H9 (cell line): ENCODE measurements around the gene TTC39B. TPM values are rescaled to one million over a fixed set of nuclear protein-coding genes. Genes with fewer than 3 reads are reported as not detected.
A peak's percentile ranks its signal among the peaks of the same experiment; 100 is the strongest.

Source experiments
- DNase-seq: peaks from one replicate; pipeline ENCODE4 v3.0.0-alpha.2; 2017
- H2AFZ ChIP-seq: one replicate; pipeline ENCODE4 v1.6.1; 2013; ENCODE audit warnings: mild to moderate bottlenecking, low read length, control low read depth, moderate library complexity
- H2AK5ac ChIP-seq: 2 replicates; pipeline ENCODE4 v1.6.1; 2013; ENCODE audit warnings: low read length, control low read depth, mixed read lengths; ENCODE audit not compliant: insufficient read length
- H2BK120ac ChIP-seq: one replicate; pipeline ENCODE4 v1.6.1; 2013; ENCODE audit warnings: low read depth, mild to moderate bottlenecking, low read length, control low read depth, inconsistent platforms; ENCODE audit not compliant: poor library complexity, severe bottlenecking
- H2BK12ac ChIP-seq: 2 replicates; pipeline ENCODE4 v1.6.1; 2013; ENCODE audit warnings: low read length, control low read depth, mixed read lengths, low read depth; ENCODE audit not compliant: insufficient read length
- H2BK15ac ChIP-seq: 2 replicates; pipeline ENCODE4 v1.6.1; 2013; ENCODE audit warnings: low read depth, low read length, control low read depth
- H2BK20ac ChIP-seq: one replicate; pipeline ENCODE4 v1.6.1; 2013; ENCODE audit warnings: low read depth, mild to moderate bottlenecking, low read length, control low read depth, inconsistent platforms; ENCODE audit not compliant: poor library complexity, severe bottlenecking
- H2BK5ac ChIP-seq: 2 replicates; pipeline ENCODE4 v1.6.1; 2013; ENCODE audit warnings: low read length, control low read depth, mixed read lengths; ENCODE audit not compliant: insufficient read length
- H3K14ac ChIP-seq: 2 replicates; pipeline ENCODE4 v1.6.1; 2013; ENCODE audit warnings: low read length, control low read depth; ENCODE audit not compliant: insufficient read depth
- H3K18ac ChIP-seq: 2 replicates; pipeline ENCODE4 v1.6.1; 2013; ENCODE audit warnings: low read depth, mild to moderate bottlenecking, mixed read lengths, low read length, control low read depth; ENCODE audit not compliant: insufficient read length
- H3K23ac ChIP-seq: 2 replicates; pipeline ENCODE4 v1.6.1; 2013; ENCODE audit warnings: low read length, control low read depth, mixed read lengths, low read depth; ENCODE audit not compliant: insufficient read length
- H3K23me2 ChIP-seq: 2 replicates; pipeline ENCODE4 v1.6.1; 2013; ENCODE audit warnings: low read depth, mild to moderate bottlenecking, mixed read lengths, low read length, control low read depth; ENCODE audit not compliant: insufficient read length, poor library complexity, severe bottlenecking
- H3K27ac ChIP-seq: 2 replicates; pipeline ENCODE4 v1.5.1; 2013; ENCODE audit warnings: low read length, control low read depth, mixed read lengths, low read depth; ENCODE audit not compliant: insufficient read length
- H3K27me3 ChIP-seq: 2 replicates; pipeline ENCODE4 v1.6.1; 2013; ENCODE audit warnings: low read length, control low read depth, inconsistent platforms; ENCODE audit not compliant: insufficient read depth
- H3K4ac ChIP-seq: 2 replicates; pipeline ENCODE4 v1.6.1; 2013; ENCODE audit warnings: low read depth, mild to moderate bottlenecking, control low read depth, inconsistent platforms, low read length, moderate library complexity
- H3K4me1 ChIP-seq: 2 replicates; pipeline ENCODE4 v1.6.1; 2013; ENCODE audit warnings: low read length, control low read depth, inconsistent platforms; ENCODE audit not compliant: insufficient read depth
- H3K4me2 ChIP-seq: 2 replicates; pipeline ENCODE4 v1.6.1; 2013; ENCODE audit warnings: low read length, control low read depth, mixed read lengths; ENCODE audit not compliant: insufficient read length, insufficient read depth
- H3K56ac ChIP-seq: 2 replicates; pipeline ENCODE4 v1.6.1; 2013; ENCODE audit warnings: low read depth, mild to moderate bottlenecking, mixed read lengths, low read length, control low read depth; ENCODE audit not compliant: insufficient read length
- H3K79me1 ChIP-seq: 2 replicates; pipeline ENCODE4 v1.6.1; 2013; ENCODE audit warnings: low read depth, mild to moderate bottlenecking, moderate library complexity, low read length, control low read depth, inconsistent platforms; ENCODE audit not compliant: insufficient read depth, poor library complexity, severe bottlenecking
- H3K79me2 ChIP-seq: 2 replicates; pipeline ENCODE4 v1.6.1; 2013; ENCODE audit warnings: low read length, control low read depth, inconsistent platforms; ENCODE audit not compliant: insufficient read depth
- H3K9ac ChIP-seq: 2 replicates; pipeline ENCODE4 v1.6.1; 2013; ENCODE audit warnings: low read length, control low read depth, mixed read lengths; ENCODE audit not compliant: insufficient read length; ENCODE audit errors: extremely low read depth
- H3K9me3 ChIP-seq: one replicate; pipeline ENCODE4 v1.6.1; 2013; ENCODE audit warnings: low read depth, low read length, inconsistent platforms; ENCODE audit not compliant: control insufficient read depth
- H3T11ph ChIP-seq: one replicate; pipeline ENCODE4 v1.6.1; 2013; ENCODE audit warnings: mild to moderate bottlenecking, low read length, control low read depth, inconsistent platforms
- H4K20me1 ChIP-seq: one replicate; pipeline ENCODE4 v1.6.1; 2013; ENCODE audit not compliant: control insufficient read depth, insufficient read length, insufficient read depth
- H4K5ac ChIP-seq: 2 replicates; pipeline ENCODE4 v1.6.1; 2013; ENCODE audit warnings: low read depth, mild to moderate bottlenecking, mixed read lengths, low read length, control low read depth; ENCODE audit not compliant: insufficient read length
- H4K8ac ChIP-seq: replicated peaks from 2 replicates; pipeline ENCODE4 v1.6.1; 2013; ENCODE audit warnings: low read length, control low read depth, mixed read lengths, low read depth; ENCODE audit not compliant: insufficient read length
- H4K91ac ChIP-seq: 2 replicates; pipeline ENCODE4 v1.6.1; 2013; ENCODE audit warnings: low read depth, mild to moderate bottlenecking, moderate library complexity, mixed read lengths, low read length, control low read depth; ENCODE audit not compliant: insufficient read length
- H3K27ac Mint-ChIP-seq, 3 experiments: 2 replicates in 2 of 3; 3 replicates in 1 of 3; pipeline ENCODE4 v1.8.0; 2020 to 2021; ENCODE audit warnings: mixed read lengths in 3 of 3, mild to moderate bottlenecking in 1 of 3, moderate library complexity in 1 of 3
- H3K27me3 Mint-ChIP-seq: 2 replicates; pipeline ENCODE4 v1.8.0; 2021; ENCODE audit warnings: low read depth, mild to moderate bottlenecking, moderate library complexity, mixed read lengths
- H3K36me3 Mint-ChIP-seq, 3 experiments: 2 replicates in 2 of 3; 3 replicates in 1 of 3; pipeline ENCODE4 v1.8.0; 2020 to 2021; ENCODE audit warnings: low read depth in 3 of 3, mixed read lengths in 3 of 3; ENCODE audit not compliant: insufficient read depth in 1 of 3
- H3K4me1 Mint-ChIP-seq, 2 experiments: 2 replicates each; pipeline ENCODE4 v1.8.0; 2020; ENCODE audit warnings: mixed read lengths in 2 of 2
- H3K4me3 Mint-ChIP-seq, 2 experiments: 2 replicates in 1 of 2; 3 replicates in 1 of 2; pipeline ENCODE4 v1.8.0; 2020 to 2021; ENCODE audit warnings: mild to moderate bottlenecking in 2 of 2, mixed read lengths in 2 of 2, moderate library complexity in 1 of 2
- H3K9me3 Mint-ChIP-seq, 2 experiments: 2 replicates in 1 of 2; 3 replicates in 1 of 2; pipeline ENCODE4 v1.8.0; 2020; ENCODE audit warnings: mild to moderate bottlenecking in 2 of 2, mixed read lengths in 2 of 2, moderate library complexity in 1 of 2
- WGBS: extraction: QIAGEN DNeasy Blood & Tissue Kit; methylation state at CpG from one replicate; pipeline ENCODE4 v1.1.7; 2013; ENCODE audit warnings: missing lambda C conversion rate, low lambda C conversion rate, mixed read lengths; ENCODE audit not compliant: insufficient read length; ENCODE audit errors: extremely low coverage; 5-methylcytosine and 5-hydroxymethylcytosine counted together
- total RNA-seq: library from RNA; stranded (reverse); gene quantifications from 2 replicates; pipeline ENCODE4 v1.2.1, GENCODE V29; 2021
- TF ChIP-seq, protein P1 (sequence below): fragments of 200-600 bp; sonication (generic); conservative IDR thresholded peaks from 3 replicates; pipeline ENCODE4 v1.8.0; 2021; ENCODE audit warnings: antibody characterized with exemption, mild to moderate bottlenecking

TTC39B gene
- total RNA-seq, 1 experiment from 2014 or later = 8.2 TPM

- no peak overlapping the region for H3T11ph ChIP-seq
- no peak overlapping the region for H3K9ac ChIP-seq
- no peak overlapping the region for H3K4ac ChIP-seq
- H2BK20ac ChIP-seq = no peak overlapping the region
- H3K27me3 ChIP-seq = no peaks in the 10 kb centered on the region
- H3K27me3 Mint-ChIP-seq = no peaks in the 10 kb centered on the region
- H3K56ac ChIP-seq = no peak overlapping the region
- H2BK120ac ChIP-seq = no peak overlapping the region
- H2BK12ac ChIP-seq = no peak overlapping the region
- H4K20me1 ChIP-seq = no peaks in the 10 kb centered on the region
- no peak overlapping the region for H3K23ac ChIP-seq
- no peak overlapping the region for H3K27ac Mint-ChIP-seq
- H2BK15ac ChIP-seq = no peak overlapping the region
- H2BK5ac ChIP-seq = no peak overlapping the region
- no peak overlapping the region for H4K8ac ChIP-seq
- no CpG with 5 or more reads among the region's 6 CpGs for WGBS
- no peak overlapping the region for H3K18ac ChIP-seq
- no peak overlapping the region for H3K4me3 Mint-ChIP-seq
- H3K27ac ChIP-seq = no peak overlapping the region
- no peak overlapping the region for H2AFZ ChIP-seq
- no peaks in the 10 kb centered on the region for H3K79me1 ChIP-seq
- H3K4me2 ChIP-seq = no peak overlapping the region
- H4K91ac ChIP-seq = no peak overlapping the region
- TF ChIP-seq, protein P1, sequence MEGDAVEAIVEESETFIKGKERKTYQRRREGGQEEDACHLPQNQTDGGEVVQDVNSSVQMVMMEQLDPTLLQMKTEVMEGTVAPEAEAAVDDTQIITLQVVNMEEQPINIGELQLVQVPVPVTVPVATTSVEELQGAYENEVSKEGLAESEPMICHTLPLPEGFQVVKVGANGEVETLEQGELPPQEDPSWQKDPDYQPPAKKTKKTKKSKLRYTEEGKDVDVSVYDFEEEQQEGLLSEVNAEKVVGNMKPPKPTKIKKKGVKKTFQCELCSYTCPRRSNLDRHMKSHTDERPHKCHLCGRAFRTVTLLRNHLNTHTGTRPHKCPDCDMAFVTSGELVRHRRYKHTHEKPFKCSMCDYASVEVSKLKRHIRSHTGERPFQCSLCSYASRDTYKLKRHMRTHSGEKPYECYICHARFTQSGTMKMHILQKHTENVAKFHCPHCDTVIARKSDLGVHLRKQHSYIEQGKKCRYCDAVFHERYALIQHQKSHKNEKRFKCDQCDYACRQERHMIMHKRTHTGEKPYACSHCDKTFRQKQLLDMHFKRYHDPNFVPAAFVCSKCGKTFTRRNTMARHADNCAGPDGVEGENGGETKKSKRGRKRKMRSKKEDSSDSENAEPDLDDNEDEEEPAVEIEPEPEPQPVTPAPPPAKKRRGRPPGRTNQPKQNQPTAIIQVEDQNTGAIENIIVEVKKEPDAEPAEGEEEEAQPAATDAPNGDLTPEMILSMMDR = peak; percentile 87
- DNase-seq = peak; percentile 43
- H3K4me1 ChIP-seq = peaks cover 3% of the 10 kb centered on the region; the same call in 1 of the 2 replicates
- no peak overlapping the region for H3K14ac ChIP-seq
- no peak overlapping the region for H2AK5ac ChIP-seq
- no peaks in the 10 kb centered on the region for H3K23me2 ChIP-seq
- no peaks in the 10 kb centered on the region for H3K79me2 ChIP-seq
- H3K4me1 Mint-ChIP-seq = peaks cover 27 to 30% of the 10 kb centered on the region in 2 experiments
- H3K9me3 ChIP-seq = no peaks in the 10 kb centered on the region
- no peaks in the 10 kb centered on the region; a peak in 1 of 7 replicates for H3K36me3 Mint-ChIP-seq
- H4K5ac ChIP-seq = no peak overlapping the region
- H3K9me3 Mint-ChIP-seq = no peaks in the 10 kb centered on the region; a peak in 1 of 5 replicates
Measured at GRCh38 chr9:15142878-15143534, 164.0 kb downstream of the TTC39B start.
